NCI-H2196 treated with DMSO at 0.1 percent for 48 hours (cell line): ENCODE measurements around the gene GARS1.

Experiments used
- DNase-seq: peaks from one replicate; lab custom pipeline; 2025; ENCODE audit not compliant: unreplicated experiment; lab: John Stamatoyannopoulos, UW

GARS1 gene

DNA sequence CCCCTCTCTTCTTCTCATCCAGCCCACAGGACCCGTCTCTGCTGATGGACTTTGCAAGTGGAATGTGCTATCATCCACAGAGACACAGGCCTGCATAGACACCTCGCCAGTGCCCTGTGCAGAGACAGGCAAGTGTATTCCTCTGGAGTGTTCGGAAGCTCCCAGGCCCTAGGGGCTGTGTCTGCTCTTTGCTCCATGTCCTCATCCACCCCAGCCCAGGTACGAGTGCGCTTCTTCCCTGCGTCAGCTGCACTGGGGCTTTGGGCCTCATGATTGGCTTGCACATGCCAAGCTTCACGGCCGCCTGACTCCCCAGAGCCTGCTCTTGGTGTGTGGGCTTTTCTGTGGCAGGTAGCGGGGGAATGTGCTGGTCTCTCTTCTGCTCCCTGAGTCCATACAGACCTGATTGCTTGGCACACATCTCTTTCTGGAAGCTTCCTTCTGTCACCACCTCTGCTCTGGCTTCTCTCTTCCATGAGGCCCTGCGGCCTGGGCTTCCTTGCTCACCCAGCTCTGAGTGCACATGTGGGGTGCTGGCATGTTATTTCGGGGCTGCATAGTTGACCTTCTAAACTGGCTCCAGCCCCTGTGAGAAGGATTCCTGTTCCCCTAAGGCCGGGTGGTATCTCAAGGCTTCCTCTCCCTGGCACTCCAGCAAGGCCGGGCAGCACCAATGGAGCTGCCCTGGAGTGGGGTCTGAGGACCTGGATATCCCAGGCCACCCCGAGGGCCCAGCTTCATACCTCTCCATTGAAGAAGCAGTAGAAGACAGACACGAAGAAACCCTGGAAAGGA, 59.8 kb downstream of the GARS1 start:
- no peak for DNase-seq

DNA sequence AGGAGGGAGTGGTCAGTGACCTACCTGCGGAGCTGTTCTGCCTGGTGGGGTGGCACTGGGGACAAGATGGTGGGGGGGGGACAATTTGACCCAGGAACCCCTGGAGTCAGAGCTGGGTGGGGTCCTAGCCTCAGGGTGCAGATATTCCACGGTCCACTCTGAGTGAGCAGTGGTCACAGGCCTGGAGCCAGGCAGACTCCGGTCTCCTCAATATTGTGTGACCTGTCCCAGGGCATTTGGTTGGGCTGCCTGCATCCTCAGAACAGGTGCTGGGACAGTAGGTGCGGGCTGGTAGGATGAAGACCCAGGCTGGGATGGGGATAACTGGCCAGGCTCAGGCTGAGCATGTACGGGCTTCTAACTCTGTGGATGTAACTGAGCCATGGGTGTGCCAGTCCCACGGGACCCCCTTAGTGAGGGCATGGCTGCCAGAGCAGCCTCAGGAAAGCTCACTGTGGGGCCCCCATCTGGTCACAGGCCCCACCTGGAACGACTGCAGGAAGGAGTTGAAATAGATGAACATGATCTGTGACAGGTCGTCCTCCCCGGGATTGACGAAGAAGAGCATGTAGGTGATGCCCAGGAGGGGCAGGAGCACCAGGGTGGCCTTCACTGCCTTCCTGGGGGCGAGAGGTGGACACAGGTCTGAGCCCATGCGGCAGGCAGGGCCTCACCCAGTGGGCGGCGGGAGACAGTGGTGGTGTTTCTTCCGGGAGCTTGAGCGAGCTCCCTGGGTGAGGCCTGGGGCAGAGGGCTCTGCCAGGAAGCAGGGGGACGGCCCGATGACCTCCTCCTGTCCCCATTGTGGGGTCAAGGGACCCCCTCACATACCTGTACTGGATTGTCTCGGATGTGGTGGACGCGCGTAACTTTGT, 60.7 kb downstream of the GARS1 start:
- DNase-seq = no peak

DNA sequence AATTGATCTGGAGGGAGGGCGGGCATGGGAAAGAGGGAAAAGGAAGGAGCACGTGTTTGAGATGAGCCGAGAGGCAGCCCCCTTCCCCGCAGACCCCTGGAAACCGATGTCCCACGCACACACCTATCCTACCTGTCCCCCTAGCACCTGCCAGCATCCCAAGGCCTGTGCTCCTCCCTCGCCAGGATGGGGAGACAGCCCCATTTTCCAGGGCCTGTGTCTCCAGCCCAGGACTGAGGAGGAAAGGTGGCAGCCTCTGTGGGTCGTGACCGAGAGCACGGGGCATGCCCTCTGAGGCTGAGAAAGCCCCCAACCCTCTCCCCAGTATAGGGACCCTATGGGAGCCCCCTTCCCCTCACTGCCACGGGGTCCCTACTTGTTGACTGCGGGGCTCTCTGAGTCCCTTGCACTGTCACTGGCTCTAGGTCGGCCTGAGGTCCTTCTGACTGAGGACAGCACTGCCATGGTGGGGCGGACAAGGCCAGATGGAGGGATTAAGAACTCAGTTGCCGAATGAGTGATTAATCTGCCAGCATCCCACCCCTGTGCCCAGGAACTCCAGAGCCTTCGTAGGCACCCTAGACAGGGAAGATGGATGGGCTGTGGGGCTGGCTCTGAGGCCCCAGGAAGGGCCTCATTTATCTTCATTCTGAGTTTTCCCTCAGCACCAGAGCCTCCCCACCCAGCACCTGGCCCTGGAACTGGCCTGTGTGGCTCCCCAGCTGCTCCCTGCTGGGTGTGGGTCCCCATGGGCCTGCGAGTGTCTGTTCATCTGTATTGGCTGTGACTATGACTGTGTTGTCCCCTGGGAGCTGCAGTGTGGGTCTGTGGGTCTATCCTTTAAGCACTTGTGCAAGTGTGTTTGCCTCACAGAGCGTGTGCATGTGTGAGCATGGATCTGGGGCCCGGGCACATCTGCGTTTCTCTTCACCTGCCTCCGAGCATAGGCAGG, 61.6 kb downstream of the GARS1 start:
- DNase-seq = no peak

DNA sequence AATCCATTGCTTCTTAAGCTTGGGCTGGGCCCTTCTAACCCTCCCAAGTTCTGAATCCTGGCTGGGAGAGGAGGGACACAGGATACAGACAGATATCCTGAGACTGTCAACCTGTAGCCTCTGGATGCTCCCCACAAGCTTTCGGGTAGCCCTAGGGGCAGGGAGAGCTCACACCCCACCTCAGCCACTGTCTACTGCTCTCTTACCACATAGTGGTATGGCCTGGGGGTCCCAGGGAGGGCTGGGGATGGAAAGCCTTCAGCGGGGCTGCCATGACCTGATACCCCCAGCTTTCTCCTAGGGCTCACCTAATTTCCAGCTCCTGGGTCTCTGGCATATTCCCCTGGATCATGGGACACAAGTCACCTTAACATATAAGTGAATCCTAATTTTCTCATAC, 62.5 kb downstream of the GARS1 start:
- DNase-seq = no peak

DNA sequence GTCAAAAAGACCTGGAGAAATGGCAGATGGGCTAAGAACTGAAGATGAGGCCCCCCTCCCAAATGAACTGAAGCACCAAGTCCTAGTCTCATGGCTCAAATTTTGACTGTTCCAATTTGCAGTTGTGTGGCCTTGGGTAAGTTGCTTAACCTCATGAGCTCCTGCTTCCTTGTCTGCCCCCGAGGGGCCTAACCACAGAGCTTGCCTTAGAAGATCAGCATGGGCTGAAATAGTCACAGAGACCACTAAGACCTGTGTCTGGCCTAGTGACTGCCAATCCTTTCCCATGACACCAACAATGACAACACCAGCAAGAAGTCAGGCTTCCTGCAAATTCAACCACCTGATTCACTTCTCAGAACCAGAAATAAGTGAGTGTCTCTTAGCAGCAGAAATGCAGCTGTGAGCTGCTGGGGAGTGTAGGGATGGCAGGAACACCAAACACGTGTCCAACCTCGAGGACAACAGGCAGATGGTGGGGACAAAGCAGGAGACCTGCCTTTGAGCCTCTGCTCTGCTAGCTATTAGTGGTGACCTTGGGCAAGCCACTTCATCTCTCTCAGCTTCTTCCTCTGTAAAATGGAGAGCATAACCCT, 63.9 kb downstream of the GARS1 start:
- no peak for DNase-seq

DNA sequence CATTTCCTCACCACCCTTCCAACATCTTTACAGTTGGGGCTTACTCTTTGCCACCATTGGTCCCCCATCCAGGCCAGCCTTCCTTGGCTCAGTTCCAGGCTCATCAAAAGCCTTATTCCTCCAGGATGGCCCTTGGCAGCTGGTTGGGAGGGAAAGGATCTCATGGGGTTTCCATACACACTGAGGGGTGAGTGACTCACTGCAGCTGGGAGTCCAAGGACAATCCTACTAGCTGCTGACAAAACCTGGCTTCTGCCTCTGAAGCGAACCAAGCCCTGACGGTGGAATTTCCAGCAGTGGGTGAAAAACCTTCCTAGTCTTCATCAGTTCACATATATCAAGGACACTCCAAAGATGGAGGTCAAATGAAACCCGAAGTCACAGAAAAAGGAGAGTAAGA, 64.6 kb downstream of the GARS1 start:
- no peak for DNase-seq

DNA sequence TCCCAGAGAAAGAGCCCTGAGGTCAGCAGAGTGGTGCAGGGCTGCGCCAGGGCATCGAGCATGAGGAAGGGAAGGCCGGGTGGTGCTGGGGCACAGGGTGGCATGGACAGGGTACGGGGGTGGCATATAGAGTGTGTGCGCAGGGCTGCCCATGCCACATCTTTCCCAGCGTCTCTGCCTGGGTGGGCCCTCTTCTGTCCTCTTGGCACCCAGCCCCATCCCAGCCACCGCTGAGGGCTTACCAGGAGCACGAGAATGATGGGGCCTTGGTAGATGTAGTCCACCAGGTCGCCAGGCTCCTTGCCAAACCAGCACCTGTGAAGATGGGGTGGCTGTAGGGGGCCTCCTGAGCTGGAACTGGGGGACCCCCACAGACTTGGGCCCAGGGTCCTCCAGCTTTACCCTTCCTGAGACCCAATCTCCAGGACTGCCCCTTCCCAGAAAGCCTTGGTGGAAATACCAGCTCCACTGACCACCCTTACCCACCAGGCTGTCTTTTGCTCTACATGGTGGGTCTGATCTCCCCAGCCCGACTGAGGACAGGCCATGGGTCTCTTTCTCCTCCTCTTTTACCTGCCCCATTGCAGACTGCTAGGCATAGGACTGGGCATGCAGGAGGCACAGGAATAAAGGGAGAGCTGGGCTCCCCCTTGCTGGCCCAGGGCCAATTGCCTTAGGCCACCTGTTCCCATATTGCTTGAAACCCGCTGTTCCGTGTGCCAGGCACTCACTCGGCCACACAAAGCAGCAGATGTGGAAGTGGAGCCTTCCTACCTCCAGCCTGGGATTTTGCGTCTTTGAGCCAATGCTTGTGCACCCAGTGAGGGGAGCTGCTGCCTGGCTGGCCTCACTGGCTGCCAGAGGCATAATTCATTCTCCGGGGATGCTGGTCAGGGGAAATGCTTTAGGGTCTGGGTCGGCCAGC, 65.9 kb downstream of the GARS1 start:
- no peak for DNase-seq

DNA sequence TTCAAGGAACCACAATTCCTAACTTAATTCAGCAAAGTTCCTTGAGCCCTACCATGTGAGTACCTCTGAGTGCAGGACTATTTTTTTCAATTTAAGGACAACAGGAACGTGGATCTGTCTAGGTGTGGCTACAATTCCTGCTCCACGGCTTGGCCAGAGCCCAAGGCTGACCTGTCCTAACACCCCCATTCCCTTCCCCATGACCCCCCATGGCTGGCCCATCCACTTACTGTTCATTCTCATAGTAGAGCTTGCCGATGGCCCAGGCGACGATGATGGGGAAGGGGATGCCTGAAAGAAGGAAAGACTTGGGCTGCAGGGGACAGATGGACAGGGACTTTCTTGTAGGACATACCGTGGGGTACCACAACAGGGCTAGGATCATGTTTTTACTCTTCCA, 67.2 kb downstream of the GARS1 start:
- DNase-seq = no peak

DNA sequence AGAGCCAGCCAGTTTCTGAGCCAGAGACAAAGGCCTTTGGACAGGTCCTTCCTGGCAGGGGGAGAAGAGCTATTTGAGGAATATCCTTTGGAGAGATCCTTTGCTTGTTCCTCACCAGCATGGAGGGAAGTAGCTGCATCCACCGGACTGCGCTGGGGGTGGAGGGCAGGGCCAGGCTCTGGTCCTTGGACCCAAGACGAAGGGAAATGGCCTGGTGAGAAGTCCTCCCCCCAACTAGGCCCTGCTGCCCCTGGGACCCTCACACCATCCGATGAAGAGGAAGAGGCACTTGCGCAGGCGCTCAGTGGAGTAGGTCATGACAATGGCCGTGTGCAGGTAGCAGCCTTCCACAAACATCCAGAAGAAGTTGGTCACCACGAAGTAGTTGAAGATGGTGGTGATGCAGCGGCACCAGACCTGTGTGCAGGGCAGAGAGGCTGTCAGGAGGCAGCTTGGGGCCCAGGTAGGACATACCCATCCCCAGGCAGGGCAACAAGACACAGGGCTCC, 67.8 kb downstream of the GARS1 start:
- DNase-seq = no peak

DNA sequence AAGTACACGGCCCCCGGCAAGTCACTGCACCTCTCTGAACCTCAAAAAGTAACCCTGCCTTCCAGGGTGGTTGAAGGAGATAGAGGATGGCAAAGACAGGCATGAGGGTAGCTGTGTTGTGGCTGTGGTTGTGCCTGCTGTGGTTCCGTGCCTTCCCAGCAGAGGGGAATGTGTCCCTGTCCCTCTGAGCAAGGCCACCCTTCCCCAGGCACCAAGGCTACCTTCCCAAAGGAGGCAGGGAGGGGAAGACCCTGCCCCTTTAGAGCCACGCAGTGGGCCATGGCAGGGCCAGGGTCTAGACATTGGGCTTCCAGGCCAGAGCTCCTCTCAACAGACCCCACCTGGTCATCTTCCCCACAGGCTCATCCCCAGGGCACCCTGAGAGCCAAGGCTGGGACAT, 68.7 kb downstream of the GARS1 start:
- DNase-seq = no peak

DNA sequence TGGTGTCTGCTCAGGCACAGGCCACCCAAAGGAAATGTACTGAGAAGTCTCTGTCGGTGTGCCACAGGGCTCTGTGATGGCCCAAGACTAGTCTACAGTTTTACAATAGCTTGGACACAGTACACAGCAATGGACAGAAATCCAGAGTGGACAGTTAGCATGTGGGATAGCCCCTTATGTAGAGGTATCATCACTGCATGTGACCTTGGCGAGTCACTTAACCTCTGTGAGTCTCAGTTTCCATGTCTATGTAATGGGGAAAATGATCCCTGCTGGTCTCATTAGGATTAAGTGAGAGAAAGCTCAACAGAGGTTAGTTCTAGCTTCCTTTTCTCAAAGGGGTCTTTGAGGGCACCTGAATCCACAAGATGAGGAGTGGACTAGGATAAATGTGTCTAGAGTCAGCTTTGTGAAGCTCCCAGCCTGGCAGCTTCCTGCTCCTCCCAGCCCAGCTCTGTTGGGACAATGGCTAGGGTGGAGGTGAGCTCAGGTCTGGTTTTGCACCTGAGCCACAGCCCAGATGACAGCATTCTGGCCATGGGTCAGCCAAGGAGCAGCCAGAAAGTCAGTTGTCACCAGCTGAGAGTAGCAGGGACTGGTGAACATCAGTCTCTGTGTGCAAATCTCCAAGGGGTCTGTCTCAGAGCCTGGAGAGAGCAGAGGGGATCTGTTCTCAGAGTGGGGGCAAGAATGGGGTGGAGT, 69.7 kb downstream of the GARS1 start:
- DNase-seq = no peak

DNA sequence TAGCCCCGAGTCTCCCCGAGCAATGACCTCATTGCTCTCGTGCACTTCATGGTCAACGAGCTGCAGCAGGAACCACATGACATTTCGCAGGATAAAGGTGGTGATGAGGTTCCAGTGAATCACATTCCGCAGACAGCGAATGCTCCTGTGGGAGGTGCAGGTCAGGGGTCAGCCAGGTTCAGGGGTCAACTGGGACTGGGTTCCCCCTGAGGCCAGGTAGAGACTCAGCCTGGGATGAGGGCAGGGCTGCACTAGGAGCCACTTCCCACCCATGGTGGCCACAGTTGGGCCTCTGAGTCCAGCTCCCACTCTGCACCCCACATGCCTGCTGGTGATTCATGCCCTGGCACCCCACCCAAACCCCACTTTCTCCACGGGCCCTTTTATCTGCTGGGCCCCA, 70.4 kb downstream of the GARS1 start:
- no peak for DNase-seq

DNA sequence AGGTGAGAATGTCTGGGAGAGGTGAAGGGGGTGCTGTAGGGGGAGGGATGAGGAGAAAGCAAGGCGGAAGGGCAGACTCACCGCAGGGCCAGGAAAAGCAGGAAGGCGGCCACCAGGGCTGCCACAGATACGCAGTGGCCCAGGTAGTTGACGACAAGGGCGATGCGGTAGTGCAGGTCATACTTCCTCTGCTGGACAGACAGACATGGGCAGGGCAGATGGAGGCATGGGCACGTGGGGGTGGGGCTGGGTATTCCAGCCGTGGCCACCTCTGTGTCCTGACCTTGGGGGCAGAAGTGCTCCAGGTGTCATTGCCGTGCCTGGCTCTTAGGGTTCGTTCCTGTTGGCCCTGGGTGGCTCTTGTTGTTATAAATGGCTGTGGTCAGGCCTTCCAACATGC, 70.8 kb downstream of the GARS1 start:
- DNase-seq = no peak

DNA sequence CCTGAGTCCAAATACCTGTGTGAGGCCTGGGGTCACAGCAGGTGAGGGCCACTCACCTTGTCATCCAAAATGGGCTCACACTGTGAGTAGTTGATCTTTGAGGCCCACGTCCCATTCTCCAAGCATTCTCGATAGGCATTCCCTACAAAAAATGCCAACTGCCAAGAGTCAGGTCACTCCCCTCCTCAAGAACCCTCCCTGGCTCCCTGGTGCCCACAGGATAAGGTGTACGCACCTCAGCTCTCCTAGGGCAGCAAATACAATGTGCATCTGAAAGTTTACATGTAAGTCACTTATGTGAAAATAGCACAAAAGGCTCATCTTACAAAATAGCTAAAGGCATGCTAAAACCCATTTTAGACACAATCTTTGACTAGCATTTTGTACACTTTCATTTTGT, 72.5 kb downstream of the GARS1 start:
- DNase-seq = no peak

DNA sequence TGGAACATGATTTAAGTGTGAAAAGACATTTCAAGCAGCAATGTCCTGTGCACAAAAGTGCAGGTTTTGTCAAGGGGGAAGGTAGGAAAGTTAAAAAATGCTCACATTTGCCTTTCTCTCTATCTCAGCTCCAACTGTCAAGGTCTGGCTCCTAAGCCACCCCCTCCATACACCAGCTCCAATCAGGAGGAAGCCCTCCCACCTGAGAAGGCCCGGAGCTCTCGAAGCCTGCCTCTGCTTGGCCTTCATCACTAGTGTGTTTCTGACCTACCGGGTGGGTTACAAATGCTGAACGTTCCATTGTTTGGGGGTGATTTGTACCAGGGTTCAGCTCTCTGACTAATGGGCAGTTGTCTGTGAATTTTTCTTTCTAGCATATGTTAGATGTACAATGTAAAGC, 73.4 kb downstream of the GARS1 start:
- DNase-seq = no peak

DNA sequence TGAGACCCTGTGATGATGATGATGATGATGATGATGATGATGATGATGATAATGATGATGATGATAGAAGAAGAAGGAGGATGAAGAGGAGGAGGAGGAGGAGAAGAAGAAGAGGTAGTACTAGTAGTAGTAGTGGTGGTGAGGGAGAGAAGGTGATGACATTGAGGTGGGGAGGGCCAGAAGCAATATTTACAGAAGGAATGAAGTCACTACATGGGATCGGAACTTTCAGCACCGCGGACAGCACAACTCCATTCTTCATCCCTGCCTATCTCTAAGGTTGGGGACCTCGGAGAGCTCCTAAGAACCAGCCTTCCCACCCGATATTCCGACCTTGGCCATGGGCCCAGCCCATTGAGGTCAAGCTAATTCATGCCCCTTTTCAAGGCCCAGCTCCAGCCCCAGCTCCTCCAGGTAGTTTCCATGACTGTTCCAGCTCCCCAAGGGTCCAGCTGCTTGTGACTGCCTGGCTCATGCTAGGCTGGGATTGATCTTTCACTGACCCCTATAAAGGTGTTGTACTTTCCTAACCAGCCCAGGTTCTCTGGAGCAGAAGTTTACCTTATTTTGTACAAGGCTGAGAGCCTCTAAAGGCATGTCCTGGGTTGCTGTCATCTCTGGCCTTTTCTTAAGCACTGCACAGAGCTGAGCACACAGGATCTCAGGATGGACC, 77.3 kb downstream of the GARS1 start:
- no peak for DNase-seq

DNA sequence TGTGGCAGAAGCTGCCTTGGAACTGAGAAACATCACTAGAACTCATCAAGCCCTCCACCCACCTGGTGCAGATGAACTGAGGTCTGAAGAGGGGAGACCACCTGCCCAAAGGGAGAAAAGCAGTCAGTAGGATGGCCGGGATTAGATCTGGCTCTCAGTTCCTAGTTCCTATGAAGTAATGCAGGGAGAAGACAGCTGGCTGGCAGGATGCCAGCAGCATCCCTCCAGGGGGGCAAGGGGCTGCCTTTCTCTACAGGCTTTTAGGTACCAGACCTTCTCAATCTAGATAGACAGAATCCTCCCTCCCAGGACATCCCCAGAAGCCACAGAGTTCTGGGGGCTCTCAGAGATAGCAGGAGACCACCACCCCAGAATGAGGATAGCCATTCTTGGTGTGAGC, 79.7 kb downstream of the GARS1 start:
- no peak for DNase-seq

DNA sequence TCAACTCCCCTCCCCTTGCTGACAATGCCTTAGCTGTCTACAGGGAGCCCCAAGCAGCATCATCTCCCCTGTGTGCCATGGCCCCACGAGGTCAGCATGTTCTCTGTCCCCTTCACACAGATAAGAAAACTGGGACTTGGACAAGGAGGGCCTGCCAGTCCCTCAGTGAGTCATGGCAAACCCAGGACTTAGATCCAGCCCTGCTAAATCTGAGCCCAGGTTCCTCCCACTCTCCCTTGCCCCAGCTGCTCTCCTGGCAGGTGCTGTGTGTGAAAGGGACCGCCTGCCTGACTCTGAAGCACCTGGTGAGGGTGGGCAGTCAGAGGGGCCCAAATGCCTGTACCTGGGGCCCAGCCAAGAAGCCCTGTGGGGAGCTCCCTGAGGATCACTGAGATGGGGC, 80.2 kb downstream of the GARS1 start:
- no peak for DNase-seq
